Mesendoderm (in vitro differentiated cells): ENCODE measurements around the gene KLHDC2.
"Not testable (repeated sequence)": the region's sequence is repeated elsewhere in the genome, so short reads cannot be mapped to it uniquely, and the experiment has no call there.

Experiments used
- DNase-seq: peaks from one replicate; pipeline ENCODE4 v3.0.0; 2013
- H2AK5ac ChIP-seq: 2 replicates; pipeline ENCODE4 v1.6.1; 2013; ENCODE audit warnings: low read length, inconsistent platforms
- H2BK120ac ChIP-seq: 2 replicates; pipeline ENCODE4 v1.6.1; 2013; ENCODE audit warnings: low read depth, mild to moderate bottlenecking, low read length, moderate library complexity, mixed read lengths
- H2BK15ac ChIP-seq: replicated peaks from 2 replicates; pipeline ENCODE4 v1.6.1; 2013; ENCODE audit warnings: low read depth, mild to moderate bottlenecking, moderate library complexity
- H2BK5ac ChIP-seq: 2 replicates; pipeline ENCODE4 v1.6.1; 2013; ENCODE audit warnings: low read length, inconsistent platforms
- H3K18ac ChIP-seq: 2 replicates; pipeline ENCODE4 v1.6.1; 2013; ENCODE audit warnings: mild to moderate bottlenecking, low read length, mixed read lengths
- H3K23ac ChIP-seq: one replicate; pipeline ENCODE4 v1.6.1; 2013; ENCODE audit warnings: low read length
- H3K27ac ChIP-seq: 2 replicates; pipeline ENCODE4 v1.5.1; 2013; ENCODE audit warnings: low read depth, mild to moderate bottlenecking, inconsistent platforms, low read length, moderate library complexity
- H3K27me3 ChIP-seq: 2 replicates; pipeline ENCODE4 v1.6.1; 2013; ENCODE audit warnings: low read length, control low read depth, mild to moderate bottlenecking, inconsistent platforms; ENCODE audit not compliant: insufficient read depth, poor library complexity
- H3K36me3 ChIP-seq: 2 replicates; pipeline ENCODE4 v1.6.1; 2013; ENCODE audit warnings: low read length, inconsistent platforms; ENCODE audit not compliant: control insufficient read depth, insufficient read depth
- H3K4ac ChIP-seq: one replicate; pipeline ENCODE4 v1.6.1; 2013; ENCODE audit warnings: low read depth, mild to moderate bottlenecking, low read length, moderate library complexity
- H3K4me1 ChIP-seq: 2 replicates; pipeline ENCODE4 v1.6.1; 2013; ENCODE audit warnings: low read depth, low read length, inconsistent platforms; ENCODE audit not compliant: control insufficient read depth
- H3K4me2 ChIP-seq: 2 replicates; pipeline ENCODE4 v1.6.1; 2013; ENCODE audit warnings: low read length
- H3K4me3 ChIP-seq: 2 replicates; pipeline ENCODE4 v1.5.1; 2013; ENCODE audit warnings: mild to moderate bottlenecking, low read length
- H3K56ac ChIP-seq: one replicate; pipeline ENCODE4 v1.6.1; 2013; ENCODE audit warnings: low read length
- H3K79me1 ChIP-seq: 2 replicates; pipeline ENCODE4 v1.6.1; 2013; ENCODE audit warnings: low read length, inconsistent platforms
- H3K79me2 ChIP-seq: 2 replicates; pipeline ENCODE4 v1.6.1; 2013; ENCODE audit warnings: mild to moderate bottlenecking, low read length; ENCODE audit not compliant: control insufficient read depth, insufficient read depth
- H3K9ac ChIP-seq: 2 replicates; pipeline ENCODE4 v1.6.1; 2013; ENCODE audit warnings: low read length, inconsistent platforms
- H4K5ac ChIP-seq: one replicate; pipeline ENCODE4 v1.6.1; 2013; ENCODE audit warnings: low read length
- H4K8ac ChIP-seq: one replicate; pipeline ENCODE4 v1.6.1; 2013; ENCODE audit warnings: low read depth, mild to moderate bottlenecking, control low read depth, low read length, moderate library complexity
- WGBS: extraction: QIAGEN DNeasy Blood & Tissue Kit; methylation state at CpG from one replicate; pipeline ENCODE4 v1.1.7; 2013; ENCODE audit warnings: low lambda C conversion rate, missing lambda C conversion rate; ENCODE audit not compliant: insufficient coverage; ENCODE audit errors: extremely low coverage; 5-methylcytosine and 5-hydroxymethylcytosine counted together

The KLHDC2 gene

GRCh38 chr14:49733836-49734235 lies 34.1 kb upstream of the KLHDC2 start:
- no peak overlapping the region for H3K4me3 ChIP-seq

GRCh38 chr14:49735669-49736068 lies 32.3 kb upstream of the KLHDC2 start:
- H3K4me3 ChIP-seq, H3K4ac ChIP-seq, H3K4me1 ChIP-seq, H3K9ac ChIP-seq, H2BK15ac ChIP-seq, H4K5ac ChIP-seq, DNase-seq, H3K27me3 ChIP-seq, H2BK120ac ChIP-seq, H3K18ac ChIP-seq, H4K8ac ChIP-seq, H2BK5ac ChIP-seq, H3K4me2 ChIP-seq, H3K23ac ChIP-seq, H3K79me2 ChIP-seq, H3K36me3 ChIP-seq, H3K56ac ChIP-seq, H3K79me1 ChIP-seq, H3K27ac ChIP-seq, H2AK5ac ChIP-seq: not testable (repeated sequence)
- WGBS = no CpG with 5 or more reads among the region's 4 CpGs

More at GRCh38 chr14:49733836-49734235, 34.1 kb upstream of the KLHDC2 start:
- H3K79me2 ChIP-seq = no peaks in the 10 kb centered on the region
- no peak for DNase-seq
- H3K4ac ChIP-seq = no peak overlapping the region
- no peaks in the 10 kb centered on the region for H3K36me3 ChIP-seq
- H3K9ac ChIP-seq = no peak overlapping the region
- H3K27me3 ChIP-seq = no peaks in the 10 kb centered on the region
- H3K4me1 ChIP-seq = no peaks in the 10 kb centered on the region
- no peak overlapping the region for H2AK5ac ChIP-seq
- no peak overlapping the region for H3K56ac ChIP-seq
- H3K18ac ChIP-seq = no peak overlapping the region
- H2BK120ac ChIP-seq = no peak overlapping the region
- H3K4me2 ChIP-seq = no peak overlapping the region
- H3K23ac ChIP-seq = no peak overlapping the region
- no peak overlapping the region for H2BK15ac ChIP-seq
- no peak overlapping the region for H3K27ac ChIP-seq
- H3K79me1 ChIP-seq = no peaks in the 10 kb centered on the region
- no peak overlapping the region for H2BK5ac ChIP-seq
- no peak overlapping the region for H4K8ac ChIP-seq
- no peak overlapping the region for H4K5ac ChIP-seq

- no peak overlapping the region for H2BK5ac ChIP-seq
- H3K23ac ChIP-seq = no peak overlapping the region
- H3K4ac ChIP-seq = no peak overlapping the region
- no peak overlapping the region for H4K5ac ChIP-seq
- no peak overlapping the region for H3K18ac ChIP-seq
- no peak overlapping the region for H3K27ac ChIP-seq
- H3K27me3 ChIP-seq = no peaks in the 10 kb centered on the region
- no peaks in the 10 kb centered on the region for H3K79me1 ChIP-seq
- no peak overlapping the region for H3K4me3 ChIP-seq
- no peak overlapping the region for H3K9ac ChIP-seq
- no peak overlapping the region for H3K56ac ChIP-seq
- H4K8ac ChIP-seq = no peak overlapping the region
- WGBS = no CpG with 5 or more reads among the region's 1 CpG
- no peaks in the 10 kb centered on the region for H3K36me3 ChIP-seq
- H3K4me2 ChIP-seq = no peak overlapping the region
- H3K4me1 ChIP-seq = no peaks in the 10 kb centered on the region
- H2AK5ac ChIP-seq = no peak overlapping the region
- no peak overlapping the region for H2BK120ac ChIP-seq
- no peaks in the 10 kb centered on the region for H3K79me2 ChIP-seq
- no peak for DNase-seq
- H2BK15ac ChIP-seq = no peak overlapping the region
These were observed 22.8 kb upstream of the KLHDC2 start for GRCh38 chr14:49745191-49745590.

- not testable (repeated sequence) for H2BK5ac ChIP-seq, H3K23ac ChIP-seq, H3K4me1 ChIP-seq, H3K79me2 ChIP-seq, H3K56ac ChIP-seq, H3K79me1 ChIP-seq, H2BK120ac ChIP-seq, H3K4me2 ChIP-seq, H3K27ac ChIP-seq, H2BK15ac ChIP-seq, H2AK5ac ChIP-seq, H4K5ac ChIP-seq, H3K36me3 ChIP-seq, H3K27me3 ChIP-seq, H3K4ac ChIP-seq, H3K18ac ChIP-seq, H4K8ac ChIP-seq, H3K4me3 ChIP-seq, H3K9ac ChIP-seq, DNase-seq
These were observed 21.5 kb upstream of the KLHDC2 start for GRCh38 chr14:49746476-49746875.

- Histone ChIP-seq H3K23ac (no peak overlapping the region), H3K4me3 (no peak overlapping the region), H3K79me1 (no peaks in the 10 kb centered on the region), H3K56ac (no peak overlapping the region), H3K79me2 (no peaks in the 10 kb centered on the region), H3K4ac (no peak overlapping the region), H3K18ac (no peak overlapping the region), H3K27me3 (no peaks in the 10 kb centered on the region), H2BK15ac (no peak overlapping the region), H2AK5ac (no peak overlapping the region), H2BK5ac (no peak overlapping the region), H3K9ac (no peak overlapping the region), H4K8ac (no peak overlapping the region), H4K5ac (no peak overlapping the region), H3K4me1 (no peaks in the 10 kb centered on the region), H3K36me3 (no peaks in the 10 kb centered on the region), H2BK120ac (no peak overlapping the region), H3K27ac (no peak overlapping the region), H3K4me2 (no peak overlapping the region)
- WGBS = no CpG with 5 or more reads among the region's 5 CpGs
- no peak for DNase-seq
These were observed 13.3 kb upstream of the KLHDC2 start for GRCh38 chr14:49754570-49755097.

GRCh38 chr14:49755378-49755777 lies 12.6 kb upstream of the KLHDC2 start:
- no peak overlapping the region for H3K23ac ChIP-seq
- H2BK15ac ChIP-seq = no peak overlapping the region
- H3K9ac ChIP-seq = no peak overlapping the region
- H3K27me3 ChIP-seq = no peaks in the 10 kb centered on the region
- no peaks in the 10 kb centered on the region for H3K4me1 ChIP-seq
- no peak overlapping the region for H3K4me2 ChIP-seq
- H3K4ac ChIP-seq = no peak overlapping the region
- no peaks in the 10 kb centered on the region for H3K79me2 ChIP-seq
- no peak overlapping the region for H2BK120ac ChIP-seq
- H3K4me3 ChIP-seq = no peak overlapping the region
- no peak overlapping the region for H3K56ac ChIP-seq
- no peak overlapping the region for H4K5ac ChIP-seq
- no peak for DNase-seq
- no peaks in the 10 kb centered on the region for H3K79me1 ChIP-seq
- no peaks in the 10 kb centered on the region for H3K36me3 ChIP-seq
- WGBS = no CpG with 5 or more reads among the region's 3 CpGs
- no peak overlapping the region for H3K27ac ChIP-seq
- H2BK5ac ChIP-seq = no peak overlapping the region
- no peak overlapping the region for H2AK5ac ChIP-seq
- H3K18ac ChIP-seq = no peak overlapping the region
- H4K8ac ChIP-seq = no peak overlapping the region
